ENCODE results near the gene ESR2.

DNA sequence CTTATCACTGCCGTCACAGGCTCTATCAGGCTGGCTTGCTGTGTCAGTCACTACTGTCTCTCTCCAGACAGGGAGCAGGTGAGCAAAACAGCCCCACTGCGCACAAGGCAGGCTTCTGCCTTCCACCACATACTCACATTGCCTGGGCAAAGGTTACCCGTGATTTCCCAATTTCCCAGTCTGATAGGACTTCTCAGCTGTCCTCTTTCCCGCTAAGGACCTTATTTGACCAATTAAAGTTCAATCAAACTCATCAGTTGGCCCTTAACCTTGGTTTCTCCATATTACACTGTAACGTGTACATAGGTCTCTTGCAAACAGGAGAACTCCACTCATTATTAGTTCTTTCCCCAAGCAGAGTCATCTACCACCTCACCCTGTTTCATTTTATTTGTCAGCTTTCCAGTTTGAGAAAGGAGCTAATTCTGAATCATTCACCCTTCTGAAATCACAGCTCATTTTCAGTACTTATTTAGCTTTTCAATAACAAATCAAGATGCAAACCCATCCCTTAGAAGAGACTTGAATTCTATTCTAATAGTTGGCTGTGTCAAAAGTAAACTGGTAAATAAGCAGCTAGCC, 170.8 kb downstream of the ESR2 start:
- no peak for TF ChIP-seq TCF12 (IDR thresholded peaks at IDR 0.05)
- no peak for TF ChIP-seq RCOR1 (IDR thresholded peaks at IDR 0.05; ENCODE audit: low read length)
- TF ChIP-seq, protein P1, sequence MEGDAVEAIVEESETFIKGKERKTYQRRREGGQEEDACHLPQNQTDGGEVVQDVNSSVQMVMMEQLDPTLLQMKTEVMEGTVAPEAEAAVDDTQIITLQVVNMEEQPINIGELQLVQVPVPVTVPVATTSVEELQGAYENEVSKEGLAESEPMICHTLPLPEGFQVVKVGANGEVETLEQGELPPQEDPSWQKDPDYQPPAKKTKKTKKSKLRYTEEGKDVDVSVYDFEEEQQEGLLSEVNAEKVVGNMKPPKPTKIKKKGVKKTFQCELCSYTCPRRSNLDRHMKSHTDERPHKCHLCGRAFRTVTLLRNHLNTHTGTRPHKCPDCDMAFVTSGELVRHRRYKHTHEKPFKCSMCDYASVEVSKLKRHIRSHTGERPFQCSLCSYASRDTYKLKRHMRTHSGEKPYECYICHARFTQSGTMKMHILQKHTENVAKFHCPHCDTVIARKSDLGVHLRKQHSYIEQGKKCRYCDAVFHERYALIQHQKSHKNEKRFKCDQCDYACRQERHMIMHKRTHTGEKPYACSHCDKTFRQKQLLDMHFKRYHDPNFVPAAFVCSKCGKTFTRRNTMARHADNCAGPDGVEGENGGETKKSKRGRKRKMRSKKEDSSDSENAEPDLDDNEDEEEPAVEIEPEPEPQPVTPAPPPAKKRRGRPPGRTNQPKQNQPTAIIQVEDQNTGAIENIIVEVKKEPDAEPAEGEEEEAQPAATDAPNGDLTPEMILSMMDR (IDR thresholded peaks at IDR 0.05): no peak
- no peak for TF ChIP-seq JUND (IDR thresholded peaks at IDR 0.05)
- TF ChIP-seq ELF1 (IDR thresholded peaks at IDR 0.05): no peak
- no peak for TF ChIP-seq MEF2A (IDR thresholded peaks at IDR 0.05; ENCODE audit: borderline replicate concordance, low read depth)
- no peak for TF ChIP-seq RAD21 (IDR thresholded peaks at IDR 0.05; ENCODE audit: low read length)
- TF ChIP-seq, protein P2, sequence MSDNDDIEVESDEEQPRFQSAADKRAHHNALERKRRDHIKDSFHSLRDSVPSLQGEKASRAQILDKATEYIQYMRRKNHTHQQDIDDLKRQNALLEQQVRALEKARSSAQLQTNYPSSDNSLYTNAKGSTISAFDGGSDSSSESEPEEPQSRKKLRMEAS (IDR thresholded peaks at IDR 0.05; ENCODE audit: low read depth): no peak
- TF ChIP-seq EP300 (IDR thresholded peaks at IDR 0.05; ENCODE audit: borderline replicate concordance in 1 of 2, low read depth in 1 of 2, low read length in 1 of 2): no peak
- TF ChIP-seq, protein P3, sequence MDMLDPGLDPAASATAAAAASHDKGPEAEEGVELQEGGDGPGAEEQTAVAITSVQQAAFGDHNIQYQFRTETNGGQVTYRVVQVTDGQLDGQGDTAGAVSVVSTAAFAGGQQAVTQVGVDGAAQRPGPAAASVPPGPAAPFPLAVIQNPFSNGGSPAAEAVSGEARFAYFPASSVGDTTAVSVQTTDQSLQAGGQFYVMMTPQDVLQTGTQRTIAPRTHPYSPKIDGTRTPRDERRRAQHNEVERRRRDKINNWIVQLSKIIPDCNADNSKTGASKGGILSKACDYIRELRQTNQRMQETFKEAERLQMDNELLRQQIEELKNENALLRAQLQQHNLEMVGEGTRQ (IDR thresholded peaks at IDR 0.05; ENCODE audit: borderline replicate concordance, low read depth, low read length): no peak
- TF ChIP-seq RFX5 (IDR thresholded peaks at IDR 0.05; ENCODE audit: low read length): no peak

Data from SK-N-SH (cell line).